HG02970 (cell line): ENCODE measurements around the gene KLHDC7B.

Experiments
- ATAC-seq: cut with Tn5 transposase; IDR thresholded peaks from one replicate; pipeline ENCODE4 v1.9.1; 2021; ENCODE audit warnings: mild to moderate bottlenecking, moderate library complexity, moderate number of reproducible peaks; ENCODE audit not compliant: unreplicated experiment, low FRiP score

The KLHDC7B gene

DNA sequence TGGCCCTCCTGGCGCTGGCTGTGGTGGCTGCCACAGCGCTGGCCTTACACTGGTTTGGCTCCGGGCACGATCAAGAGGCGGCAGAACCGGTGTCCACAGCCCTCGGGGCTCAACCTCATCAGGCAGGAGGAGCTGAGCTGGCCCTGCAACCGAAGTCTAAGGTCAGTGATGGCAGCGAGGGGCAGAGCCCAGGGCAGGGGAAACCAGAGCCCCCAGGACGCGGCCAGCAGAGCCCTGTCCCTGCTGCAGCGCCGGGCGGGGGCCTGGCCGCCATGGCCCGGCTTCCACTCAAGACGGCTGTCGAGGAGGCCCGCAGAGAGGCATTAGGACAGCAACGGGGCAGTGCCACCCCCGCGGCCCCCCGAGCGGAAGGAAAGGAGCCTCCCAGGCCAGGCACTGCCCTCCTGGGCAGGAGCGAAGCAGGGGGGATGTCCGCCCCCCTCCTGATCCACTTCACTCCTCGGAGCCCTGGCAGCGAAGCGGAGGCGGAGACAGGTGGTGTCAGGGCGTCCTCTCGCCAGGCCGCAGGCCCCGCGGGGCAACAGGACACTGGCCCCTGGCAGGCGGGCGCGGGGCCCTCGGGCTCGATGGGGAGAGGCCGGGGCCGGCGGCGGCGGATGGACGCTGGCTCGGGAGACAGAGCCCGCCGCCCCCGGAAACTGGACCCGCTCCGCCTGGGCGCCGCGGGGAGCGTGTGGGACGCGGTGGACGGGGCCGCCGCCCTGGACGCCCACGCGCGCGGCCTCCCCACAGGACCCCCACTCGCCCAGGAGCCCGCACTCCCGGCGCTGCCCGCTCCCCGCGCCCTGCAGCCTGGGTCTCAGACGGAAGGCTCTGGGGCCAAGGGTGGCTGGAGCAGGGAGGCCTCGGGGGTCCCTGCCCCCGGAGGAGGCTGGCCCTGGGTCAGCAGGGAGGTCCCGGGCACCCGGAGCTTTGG is 895 bp downstream of the KLHDC7B start:
- no peak for ATAC-seq

DNA sequence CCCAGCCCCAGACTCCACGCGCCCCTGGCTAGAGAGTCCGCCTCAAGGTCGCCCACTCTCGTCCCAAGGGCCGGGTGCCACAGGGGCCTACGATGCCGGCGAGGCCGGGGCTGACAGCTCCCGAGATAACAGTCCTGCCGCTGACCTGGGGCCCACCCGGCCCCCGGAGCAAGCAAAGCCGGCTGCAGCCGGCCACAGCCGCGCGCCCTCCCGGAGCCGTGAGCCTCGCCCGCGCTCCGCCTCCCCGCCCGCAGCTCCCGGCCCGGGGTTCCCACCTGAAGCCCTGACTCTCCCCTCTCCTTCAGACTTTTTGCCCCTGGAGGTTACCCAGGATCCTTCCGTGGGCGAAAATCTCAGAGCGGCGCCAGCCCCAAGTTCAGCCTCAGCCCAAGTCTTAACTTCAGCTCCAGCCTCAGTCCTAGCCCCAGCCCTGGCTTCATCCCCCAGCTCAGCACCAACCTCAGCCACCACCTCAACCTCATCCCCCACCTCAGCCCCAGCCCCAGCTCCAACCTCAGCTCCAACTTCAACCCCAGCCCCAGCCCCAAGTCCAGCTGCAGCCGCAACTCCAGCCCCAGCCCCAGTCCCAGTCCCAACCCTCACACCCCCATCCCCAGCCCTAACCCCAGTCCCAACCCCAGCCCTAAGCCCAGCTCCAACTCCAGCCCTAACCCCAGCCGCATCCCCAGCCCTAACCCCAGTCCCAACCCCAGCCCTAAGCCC is 1.7 kb downstream of the KLHDC7B start:
- no peak for ATAC-seq

- ATAC-seq, result no peak
Measured at GRCh38 chr22:50548040-50548920, 2.6 kb downstream of the KLHDC7B start.

DNA sequence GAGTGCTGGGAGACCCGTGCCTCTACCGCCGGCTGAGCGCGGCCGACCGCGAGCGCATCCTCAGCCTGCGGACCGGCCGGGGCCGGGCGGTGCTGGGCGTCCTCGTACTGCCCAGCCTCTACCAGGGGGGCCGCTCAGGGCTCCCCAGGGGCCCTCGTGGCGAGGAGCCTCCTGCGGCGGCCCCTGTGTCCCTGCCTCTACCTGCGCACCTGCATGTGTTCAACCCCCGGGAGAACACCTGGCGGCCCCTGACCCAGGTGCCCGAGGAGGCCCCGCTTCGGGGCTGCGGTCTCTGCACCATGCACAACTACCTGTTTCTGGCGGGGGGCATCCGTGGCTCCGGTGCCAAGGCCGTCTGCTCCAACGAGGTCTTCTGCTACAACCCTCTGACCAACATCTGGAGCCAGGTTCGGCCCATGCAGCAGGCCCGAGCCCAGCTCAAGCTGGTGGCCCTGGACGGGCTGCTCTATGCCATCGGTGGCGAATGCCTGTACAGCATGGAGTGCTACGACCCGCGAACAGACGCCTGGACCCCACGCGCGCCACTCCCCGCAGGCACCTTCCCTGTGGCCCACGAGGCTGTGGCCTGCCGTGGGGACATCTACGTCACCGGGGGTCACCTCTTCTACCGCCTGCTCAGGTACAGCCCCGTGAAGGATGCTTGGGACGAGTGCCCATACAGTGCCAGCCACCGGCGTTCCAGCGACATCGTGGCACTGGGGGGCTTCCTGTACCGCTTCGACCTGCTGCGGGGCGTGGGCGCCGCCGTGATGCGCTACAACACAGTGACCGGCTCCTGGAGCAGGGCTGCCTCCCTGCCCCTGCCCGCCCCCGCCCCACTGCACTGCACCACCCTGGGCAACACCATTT is 3.5 kb downstream of the KLHDC7B start:
- no peak for ATAC-seq

- no peak for ATAC-seq
Measured at GRCh38 chr22:50550395-50550794, 4.7 kb downstream of the KLHDC7B start.

DNA sequence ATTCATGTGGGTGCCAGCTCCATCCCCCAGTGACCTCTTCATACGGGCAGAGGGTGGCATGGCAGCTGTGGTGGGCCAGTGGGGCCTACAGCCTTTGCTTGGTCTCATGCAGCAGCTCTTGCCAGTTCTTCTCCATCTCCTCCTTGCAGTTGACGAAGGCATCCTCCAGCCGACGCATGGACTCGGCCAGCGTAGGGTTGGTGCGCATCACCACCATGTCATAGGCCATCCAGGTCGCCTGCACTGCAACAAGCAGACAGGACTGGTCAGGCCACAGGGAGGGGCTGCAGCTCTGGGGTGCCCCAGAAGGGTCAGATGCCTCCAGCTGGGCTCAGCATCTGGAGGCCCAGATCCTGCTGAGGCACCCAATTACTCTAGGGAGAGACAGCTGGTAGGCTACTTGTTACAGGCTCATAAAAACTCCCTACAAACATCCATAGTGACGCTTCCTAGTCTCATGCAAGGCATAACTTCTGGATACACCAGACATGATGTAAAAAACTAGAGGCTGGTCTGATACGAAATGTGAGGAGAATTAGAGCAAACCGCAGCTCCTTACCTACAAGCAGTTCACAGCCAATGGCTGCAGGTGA is 5.6 kb downstream of the KLHDC7B start:
- ATAC-seq, result no peak

DNA sequence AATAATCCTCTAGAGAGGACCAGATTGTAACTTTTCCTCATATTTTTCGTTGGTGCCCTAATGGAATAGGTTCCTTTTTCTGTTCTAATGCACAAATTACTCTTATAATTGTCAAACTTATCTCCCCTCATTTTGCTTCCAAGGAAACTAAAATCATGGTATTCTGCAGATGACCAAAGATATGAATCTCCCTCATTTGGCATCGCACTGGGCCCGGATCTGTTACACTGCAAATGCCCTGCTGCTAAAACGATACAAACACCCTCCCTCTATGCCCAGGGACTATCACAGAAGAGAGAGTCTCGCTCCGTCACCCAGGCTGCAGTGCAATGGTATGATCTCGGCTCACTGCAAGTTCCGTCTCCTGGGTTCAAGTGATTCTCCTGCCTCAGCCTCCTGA is 7.6 kb downstream of the KLHDC7B start:
- no peak for ATAC-seq

GRCh38 chr22:50556703-50557102 is 11.0 kb downstream of the KLHDC7B start:
- no peak for ATAC-seq

- ATAC-seq, result no peak
Measured at GRCh38 chr22:50560034-50560433, 14.3 kb downstream of the KLHDC7B start.

GRCh38 chr22:50561401-50562358 is 16.0 kb downstream of the KLHDC7B start:
- no peak for ATAC-seq

DNA sequence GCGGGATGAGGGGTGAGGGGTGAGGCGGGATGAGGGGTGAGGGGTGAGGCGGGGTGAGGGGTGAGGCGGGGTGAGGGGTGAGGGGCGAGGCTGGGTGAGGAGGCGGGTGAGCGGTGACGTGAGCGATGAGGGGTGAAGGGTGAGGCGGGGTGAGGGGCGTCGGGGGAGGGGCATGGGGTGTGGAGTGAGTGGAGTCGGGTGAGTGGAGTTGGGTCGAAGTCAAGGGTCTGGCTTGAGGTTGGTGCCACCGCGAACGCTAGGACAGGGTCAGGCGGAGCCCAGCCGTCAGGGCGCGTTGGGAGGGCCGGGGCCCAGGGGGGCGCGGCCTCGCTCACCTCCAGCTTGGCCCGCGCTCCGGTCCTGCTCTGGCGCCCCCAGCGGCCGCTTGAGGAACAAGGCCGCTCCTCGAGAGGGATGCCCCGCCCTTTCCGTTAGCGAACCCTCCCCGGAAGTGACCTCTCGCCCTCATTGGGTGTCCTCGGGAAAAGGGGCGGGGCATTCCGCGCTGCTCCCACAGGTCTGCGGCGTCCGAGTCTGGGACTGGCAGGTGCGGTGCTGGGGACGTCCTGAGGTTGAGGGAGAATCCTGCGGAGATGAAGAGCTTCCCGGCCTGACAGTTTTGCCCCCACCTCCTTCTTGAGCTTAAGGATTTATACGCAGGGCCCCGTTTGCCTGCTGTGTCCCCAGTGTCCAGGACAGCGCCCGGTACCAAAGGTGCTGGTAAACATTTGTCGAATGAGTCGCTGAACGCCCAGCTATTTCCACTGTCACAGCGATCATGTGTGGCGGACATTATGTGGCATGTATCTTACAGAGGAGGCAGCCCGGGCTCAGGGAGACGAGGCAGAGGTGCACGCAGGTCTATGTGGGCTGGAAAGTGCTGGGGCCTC is 17.1 kb downstream of the KLHDC7B start, which contains the start of gene SYCE3:
TSS of gene SYCE3 (minus strand) at position 397 of the 890 bp plus-strand sequence. CDS start 6,514 bp downstream, outside the sequence.
- ATAC-seq, result peak; percentile 88

- ATAC-seq, result no peak
Measured at GRCh38 chr22:50563413-50564160, 17.9 kb downstream of the KLHDC7B start.

- no peak for ATAC-seq
Measured at GRCh38 chr22:50564289-50564688, 18.6 kb downstream of the KLHDC7B start.

DNA sequence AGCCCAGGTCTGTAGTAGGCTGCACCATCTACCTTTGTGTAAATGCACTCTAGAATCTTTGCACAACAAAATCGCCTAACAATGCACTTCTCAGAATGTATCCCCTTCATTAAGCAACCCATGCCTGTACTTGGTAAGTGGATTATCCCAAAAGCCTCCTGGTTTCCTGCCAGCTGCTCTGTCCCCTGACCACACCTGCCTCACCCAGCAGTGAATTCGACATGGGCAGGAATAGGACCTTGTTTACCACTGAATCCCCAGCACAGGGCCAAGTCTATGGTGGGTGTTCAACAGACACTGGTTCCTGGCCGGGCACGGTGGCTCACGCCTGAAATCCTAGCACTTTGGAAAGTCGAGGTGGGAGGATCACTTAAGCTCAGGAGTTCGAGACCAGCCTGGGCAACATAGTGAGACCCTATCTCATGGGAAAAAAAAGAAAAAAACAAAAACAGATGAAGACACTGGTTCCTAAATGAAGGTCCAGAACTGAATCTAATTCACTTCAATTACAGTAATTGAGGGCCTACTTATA is 22.1 kb downstream of the KLHDC7B start:
- no peak for ATAC-seq

DNA sequence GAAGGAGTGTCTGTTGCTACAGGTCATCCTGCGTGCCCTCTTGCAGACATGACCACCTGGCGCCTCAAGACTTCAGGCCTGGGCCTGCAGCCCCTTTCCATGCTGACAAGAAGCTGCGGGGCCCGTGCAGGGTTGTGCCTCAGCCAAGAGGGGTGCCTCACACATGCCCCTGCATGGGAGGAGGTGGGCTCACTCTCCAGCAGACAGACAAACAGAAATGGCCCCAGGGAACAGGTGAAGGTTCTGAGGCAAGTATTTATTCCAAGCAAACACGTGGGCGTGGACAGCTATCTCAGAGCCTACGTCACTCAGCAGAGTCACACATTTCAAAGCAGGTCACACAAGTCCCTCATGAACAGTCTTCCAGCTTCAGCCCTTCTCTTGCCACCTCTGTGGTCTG is 22.9 kb downstream of the KLHDC7B start:
- no peak for ATAC-seq

DNA sequence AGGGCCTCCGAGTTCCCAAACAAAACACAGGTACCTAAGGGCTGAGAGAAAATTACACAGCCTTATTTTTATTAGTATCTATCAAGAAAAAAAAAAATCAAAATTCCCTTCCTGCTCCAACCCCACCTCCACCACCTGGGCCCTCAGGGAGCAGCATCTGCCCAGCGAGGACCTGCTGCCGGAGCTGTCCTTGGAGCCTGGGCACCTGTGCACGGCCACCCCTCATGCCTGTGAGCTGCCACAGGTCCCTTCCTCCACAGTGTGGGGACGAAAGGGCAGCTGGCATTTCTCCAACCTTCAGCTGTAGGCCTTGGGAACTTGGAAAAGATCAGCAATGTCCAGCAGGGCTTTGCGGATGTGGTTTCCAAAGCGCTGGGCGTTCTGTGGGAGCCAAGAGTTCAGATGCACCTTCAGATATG is 23.4 kb downstream of the KLHDC7B start:
- ATAC-seq, result no peak
